Activated T-cell treated with anti-CD3 and anti-CD28 coated beads, Interleukin-2, amount 50 U/mL, for 48 hours (primary cell): ENCODE results near the gene ABCB1.
A peak's percentile ranks its signal among the peaks of the same experiment; 100 is the strongest.

ENCODE experiments used
- DNase-seq, 2 experiments: peaks; one replicate each; pipeline ENCODE4 v3.0.0-alpha.2; 2020

Gene ABCB1

GRCh38 chr7:87600130-87601124, at the start of gene ABCB1:
Gene ABCB1, minus strand, starts transcription at chr7:87600884. Its CDS starts 700 bp downstream, at chr7:87600184.
- DNase-seq = peak; percentile 66 to 72

- DNase-seq = no peak
Measured at GRCh38 chr7:87648316-87648715, 47.6 kb upstream of the ABCB1 start.

- DNase-seq = no peak
Measured at GRCh38 chr7:87645446-87645845, 44.8 kb upstream of the ABCB1 start.

- DNase-seq = no peak
Measured at GRCh38 chr7:87635921-87636320, 35.2 kb upstream of the ABCB1 start.

- DNase-seq = peak; percentile 38 to 44
Measured at GRCh38 chr7:87628780-87629569, 28.3 kb upstream of the ABCB1 start.

- DNase-seq = no peak
Measured at GRCh38 chr7:87627634-87627994, 26.9 kb upstream of the ABCB1 start.

GRCh38 chr7:87625101-87625500, 24.4 kb upstream of the ABCB1 start:
- DNase-seq = no peak

- DNase-seq = no peak
Measured at GRCh38 chr7:87624628-87625027, 23.9 kb upstream of the ABCB1 start.

GRCh38 chr7:87615197-87615596, 14.5 kb upstream of the ABCB1 start:
- no peak for DNase-seq

- no peak for DNase-seq
Measured at GRCh38 chr7:87609916-87610315, 9.2 kb upstream of the ABCB1 start.

GRCh38 chr7:87608431-87608830, 7.7 kb upstream of the ABCB1 start:
- DNase-seq = no peak

- no peak for DNase-seq
Measured at GRCh38 chr7:87604264-87604663, 3.6 kb upstream of the ABCB1 start.

- peak; percentile 61 to 67 for DNase-seq
Measured at GRCh38 chr7:87599336-87599735, 1.3 kb downstream of the ABCB1 start.

GRCh38 chr7:87598234-87599009, 2.3 kb downstream of the ABCB1 start:
- no peak for DNase-seq

GRCh38 chr7:87596696-87597095, 4.0 kb downstream of the ABCB1 start:
- DNase-seq = no peak

- no peak for DNase-seq
Measured at GRCh38 chr7:87596136-87596535, 4.5 kb downstream of the ABCB1 start.

- no peak for DNase-seq
Measured at GRCh38 chr7:87592300-87592699, 8.4 kb downstream of the ABCB1 start.

- no peak for DNase-seq
Measured at GRCh38 chr7:87591211-87591610, 9.5 kb downstream of the ABCB1 start.

- DNase-seq = no peak
Measured at GRCh38 chr7:87590578-87590977, 10.1 kb downstream of the ABCB1 start.

GRCh38 chr7:87589631-87590030, 11.1 kb downstream of the ABCB1 start:
- DNase-seq = no peak

- no peak for DNase-seq
Measured at GRCh38 chr7:87581723-87582122, 19.0 kb downstream of the ABCB1 start.

GRCh38 chr7:87580636-87581035, 20.0 kb downstream of the ABCB1 start:
- no peak for DNase-seq

- no peak for DNase-seq
Measured at GRCh38 chr7:87575521-87575920, 25.2 kb downstream of the ABCB1 start.
